OCI-LY7 (cell line): ENCODE results near the gene MATR3.

Experiments
- EZH2phosphoT487 ChIP-seq: fragments of 200-600 bp; sonication (generic); IDR thresholded peaks from 2 replicates; pipeline ENCODE4 v1.6.1; 2018; ENCODE audit warnings: low read depth, borderline replicate concordance, mild to moderate bottlenecking, mixed run types, antibody characterized with exemption, low read length, moderate library complexity, mixed read lengths
- TF ChIP-seq, protein P1 (sequence below): fragments of 200-600 bp; sonication (generic); conservative IDR thresholded peaks from 2 replicates; pipeline ENCODE4 v1.5.1; 2014; ENCODE audit warnings: mild to moderate bottlenecking, antibody characterized with exemption, low read length, moderate library complexity, mixed read lengths

DNA sequence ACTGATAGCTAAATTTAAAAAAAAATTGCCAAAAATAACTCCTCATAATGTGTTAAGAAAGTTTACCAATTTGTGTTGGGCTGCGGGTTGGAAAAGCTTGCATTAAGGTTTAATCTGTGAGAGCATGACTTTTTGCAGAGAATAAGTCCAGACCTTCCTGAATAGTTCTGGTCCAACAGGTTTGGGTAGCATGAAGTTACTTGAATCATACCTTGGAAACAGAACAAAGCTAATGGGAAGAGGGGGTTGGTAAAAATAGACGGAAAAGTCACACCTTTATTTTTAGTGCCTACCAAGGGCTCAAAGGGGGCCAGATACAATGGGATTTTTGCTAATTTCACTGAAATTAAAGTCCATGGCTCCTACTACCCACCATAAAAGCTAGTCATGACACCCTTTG is 17.1 kb upstream of the MATR3 start:
- TF ChIP-seq, protein P1, sequence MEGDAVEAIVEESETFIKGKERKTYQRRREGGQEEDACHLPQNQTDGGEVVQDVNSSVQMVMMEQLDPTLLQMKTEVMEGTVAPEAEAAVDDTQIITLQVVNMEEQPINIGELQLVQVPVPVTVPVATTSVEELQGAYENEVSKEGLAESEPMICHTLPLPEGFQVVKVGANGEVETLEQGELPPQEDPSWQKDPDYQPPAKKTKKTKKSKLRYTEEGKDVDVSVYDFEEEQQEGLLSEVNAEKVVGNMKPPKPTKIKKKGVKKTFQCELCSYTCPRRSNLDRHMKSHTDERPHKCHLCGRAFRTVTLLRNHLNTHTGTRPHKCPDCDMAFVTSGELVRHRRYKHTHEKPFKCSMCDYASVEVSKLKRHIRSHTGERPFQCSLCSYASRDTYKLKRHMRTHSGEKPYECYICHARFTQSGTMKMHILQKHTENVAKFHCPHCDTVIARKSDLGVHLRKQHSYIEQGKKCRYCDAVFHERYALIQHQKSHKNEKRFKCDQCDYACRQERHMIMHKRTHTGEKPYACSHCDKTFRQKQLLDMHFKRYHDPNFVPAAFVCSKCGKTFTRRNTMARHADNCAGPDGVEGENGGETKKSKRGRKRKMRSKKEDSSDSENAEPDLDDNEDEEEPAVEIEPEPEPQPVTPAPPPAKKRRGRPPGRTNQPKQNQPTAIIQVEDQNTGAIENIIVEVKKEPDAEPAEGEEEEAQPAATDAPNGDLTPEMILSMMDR = no peak
- no peak for TF ChIP-seq EZH2phosphoT487
